Right atrium auricular region (tissue), 2 donors: ENCODE results near the gene NAGA. TPM values are rescaled to one million over a fixed set of nuclear protein-coding genes. Genes with fewer than 3 reads are reported as not detected.

Experiments used
- DNase-seq: peaks from one replicate; pipeline ENCODE4 v3.0.0-alpha.2; 2019; ENCODE audit warnings: low spot score
- H3K27ac ChIP-seq, 2 donors: fragments of 200-600 bp; sonication (generic); 1 replicate in 1 of 2; 2 replicates in 1 of 2; pipeline ENCODE4 v1.5.1; 2016 to 2019
- H3K27me3 ChIP-seq, 2 donors: fragments of 200-600 bp; sonication (generic); one replicate each; pipeline versions ENCODE4 v1.5.1 to v1.6.0; 2017 to 2019
- H3K36me3 ChIP-seq: fragments of 200-600 bp; sonication (generic); one replicate; pipeline ENCODE4 v1.5.1; 2016
- H3K4me1 ChIP-seq, 2 donors: fragments of 200-600 bp; sonication (generic); one replicate each; pipeline versions ENCODE4 v1.5.1 to v1.6.0; 2017 to 2019
- H3K4me3 ChIP-seq, 2 donors: fragments of 200-600 bp; sonication (generic); 1 replicate in 1 of 2; 2 replicates in 1 of 2; pipeline ENCODE4 v1.5.1; 2017 to 2019; ENCODE audit warnings: mild to moderate bottlenecking in 1 of 2, moderate library complexity in 1 of 2
- H3K9me3 ChIP-seq, 2 donors: fragments of 200-600 bp; sonication (generic); one replicate each; pipeline ENCODE4 v1.5.1; 2019
- CTCF ChIP-seq, 2 donors: fragments of 200-600 bp; sonication (generic); IDR thresholded peaks; one replicate each; pipeline ENCODE4 v1.5.1; 2019; ENCODE audit warnings: antibody characterized with exemption in 2 of 2
- total RNA-seq, 2 donors: library from RNA; depleted of rRNA; stranded (reverse); fragments of >200 nt; gene quantifications; one replicate each; pipeline ENCODE4 v1.1.0, GENCODE V29; 2016

The NAGA gene
- total RNA-seq, 2 donors from 2014 or later: 19.1 to 21.7 TPM

- Histone ChIP-seq H3K4me1 (no peaks in the 10 kb centered on the region), H3K9me3 (peaks cover 7 to 11% of the 10 kb centered on the region in 2 donors)
Observed at GRCh38 chr22:42039271-42039670, 31.3 kb downstream of the NAGA start.

GRCh38 chr22:42035256-42035655, 35.4 kb downstream of the NAGA start:
- Histone ChIP-seq H3K4me1 (no peaks in the 10 kb centered on the region), H3K9me3 (no peaks in the 10 kb centered on the region), H3K27ac (no peak overlapping the region), H3K4me3 (no peak overlapping the region), H3K27me3 (no peaks in the 10 kb centered on the region), H3K36me3 (no peaks in the 10 kb centered on the region)
- no peak for DNase-seq
- TF ChIP-seq CTCF (IDR thresholded peaks at IDR 0.05): no peak

More at GRCh38 chr22:42039271-42039670, 31.3 kb downstream of the NAGA start:
- Histone ChIP-seq H3K4me3 (no peak overlapping the region), H3K36me3 (no peaks in the 10 kb centered on the region), H3K27ac (no peak overlapping the region), H3K27me3 (no peaks in the 10 kb centered on the region)
- DNase-seq: no peak
- TF ChIP-seq CTCF (IDR thresholded peaks at IDR 0.05): no peak

- Histone ChIP-seq H3K4me3 (no peak overlapping the region), H3K27ac (no peak overlapping the region), H3K9me3 (no peaks in the 10 kb centered on the region), H3K27me3 (no peaks in the 10 kb centered on the region), H3K36me3 (no peaks in the 10 kb centered on the region), H3K4me1 (no peaks in the 10 kb centered on the region)
- no peak for DNase-seq
- TF ChIP-seq CTCF (IDR thresholded peaks at IDR 0.05): no peak
Observed at GRCh38 chr22:42033263-42034181, 37.1 kb downstream of the NAGA start.

GRCh38 chr22:42026705-42027104, 43.9 kb downstream of the NAGA start:
- Histone ChIP-seq H3K36me3 (no peaks in the 10 kb centered on the region), H3K27me3 (no peaks in the 10 kb centered on the region), H3K9me3 (no peaks in the 10 kb centered on the region), H3K4me1 (no peaks in the 10 kb centered on the region), H3K27ac (no peak overlapping the region), H3K4me3 (no peak overlapping the region)
- TF ChIP-seq CTCF (IDR thresholded peaks at IDR 0.05): no peak
- no peak for DNase-seq

GRCh38 chr22:42025421-42025820, 45.2 kb downstream of the NAGA start:
- Histone ChIP-seq H3K27ac (no peak overlapping the region), H3K27me3 (no peaks in the 10 kb centered on the region)
- no peak for DNase-seq

More at GRCh38 chr22:42025421-42025820, 45.2 kb downstream of the NAGA start:
- Histone ChIP-seq H3K36me3 (no peaks in the 10 kb centered on the region), H3K9me3 (no peaks in the 10 kb centered on the region), H3K4me3 (no peak overlapping the region), H3K4me1 (no peaks in the 10 kb centered on the region)
- no peak for TF ChIP-seq CTCF (IDR thresholded peaks at IDR 0.05)
